ENCODE data around the gene PLCB4.

Gene PLCB4

GRCh38 chr20:9334866-9335265, 266.0 kb downstream of the PLCB4 start:
- in situ Hi-C loops (cut with MboI; ENCODE audit: low pct_unique_long_range_greater_than_20kb, low sequenced_read_pairs, unreplicated experiment) = no loop called here
- no peak for DNase-seq (ENCODE audit: low spot score)
- TF ChIP-seq, protein P1, sequence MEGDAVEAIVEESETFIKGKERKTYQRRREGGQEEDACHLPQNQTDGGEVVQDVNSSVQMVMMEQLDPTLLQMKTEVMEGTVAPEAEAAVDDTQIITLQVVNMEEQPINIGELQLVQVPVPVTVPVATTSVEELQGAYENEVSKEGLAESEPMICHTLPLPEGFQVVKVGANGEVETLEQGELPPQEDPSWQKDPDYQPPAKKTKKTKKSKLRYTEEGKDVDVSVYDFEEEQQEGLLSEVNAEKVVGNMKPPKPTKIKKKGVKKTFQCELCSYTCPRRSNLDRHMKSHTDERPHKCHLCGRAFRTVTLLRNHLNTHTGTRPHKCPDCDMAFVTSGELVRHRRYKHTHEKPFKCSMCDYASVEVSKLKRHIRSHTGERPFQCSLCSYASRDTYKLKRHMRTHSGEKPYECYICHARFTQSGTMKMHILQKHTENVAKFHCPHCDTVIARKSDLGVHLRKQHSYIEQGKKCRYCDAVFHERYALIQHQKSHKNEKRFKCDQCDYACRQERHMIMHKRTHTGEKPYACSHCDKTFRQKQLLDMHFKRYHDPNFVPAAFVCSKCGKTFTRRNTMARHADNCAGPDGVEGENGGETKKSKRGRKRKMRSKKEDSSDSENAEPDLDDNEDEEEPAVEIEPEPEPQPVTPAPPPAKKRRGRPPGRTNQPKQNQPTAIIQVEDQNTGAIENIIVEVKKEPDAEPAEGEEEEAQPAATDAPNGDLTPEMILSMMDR (IDR thresholded peaks at IDR 0.05; ENCODE audit: extremely low read depth, insufficient read depth, missing control alignments) = no peak

- in situ Hi-C loops (cut with MboI; ENCODE audit: low pct_unique_long_range_greater_than_20kb, low sequenced_read_pairs, unreplicated experiment) = no loop called here
- no peak for DNase-seq (ENCODE audit: low spot score)
- TF ChIP-seq, protein P1 (IDR thresholded peaks at IDR 0.05; ENCODE audit: extremely low read depth, insufficient read depth, missing control alignments) = no peak
Measured at GRCh38 chr20:9338101-9338500, 269.2 kb downstream of the PLCB4 start.

DNA sequence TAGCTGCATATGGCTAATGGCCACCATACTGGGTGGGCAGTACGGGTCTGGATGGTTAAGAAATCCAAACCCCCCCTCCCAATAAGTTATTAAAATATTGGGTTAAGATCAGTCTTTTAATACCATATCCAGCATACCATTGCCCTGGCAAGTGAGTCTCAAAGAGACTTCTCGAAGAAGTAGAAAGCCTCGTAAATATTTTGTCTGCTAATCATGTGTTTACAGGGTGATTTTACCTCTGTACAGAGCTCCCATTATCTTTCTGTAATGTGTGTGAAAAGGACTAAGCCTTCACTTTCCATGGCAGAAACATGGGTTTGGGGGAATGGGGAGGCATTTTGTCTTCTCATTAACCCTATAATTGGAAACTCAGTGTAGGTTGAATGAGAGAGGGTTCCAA, 270.8 kb downstream of the PLCB4 start:
- in situ Hi-C loops (cut with MboI; ENCODE audit: low pct_unique_long_range_greater_than_20kb, low sequenced_read_pairs, unreplicated experiment) = no loop called here
- DNase-seq (ENCODE audit: low spot score) = no peak
- TF ChIP-seq, protein P1 (IDR thresholded peaks at IDR 0.05; ENCODE audit: extremely low read depth, insufficient read depth, missing control alignments) = no peak

DNA sequence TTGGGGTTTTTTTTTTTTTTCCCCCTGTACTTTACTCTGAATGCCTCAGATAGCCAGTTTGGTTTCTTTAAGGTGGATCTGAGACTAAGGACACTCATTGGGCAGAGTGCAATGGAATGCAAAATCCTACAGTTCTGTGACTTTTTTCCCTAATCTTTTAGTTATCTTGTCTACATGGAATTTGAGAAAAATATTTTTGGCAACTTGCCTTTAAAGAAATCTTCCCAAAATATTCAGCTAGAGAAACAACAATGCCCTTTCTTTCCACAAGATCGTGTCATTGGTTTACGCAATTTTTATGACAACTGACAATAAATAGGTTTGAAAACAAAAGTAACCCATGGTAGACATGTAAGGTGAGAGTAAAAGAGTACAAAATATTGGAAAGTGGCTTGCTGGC, 273.8 kb downstream of the PLCB4 start:
- in situ Hi-C loops (cut with MboI; ENCODE audit: low pct_unique_long_range_greater_than_20kb, low sequenced_read_pairs, unreplicated experiment) = no loop called here
- TF ChIP-seq, protein P1 (IDR thresholded peaks at IDR 0.05; ENCODE audit: extremely low read depth, insufficient read depth, missing control alignments) = no peak
- no peak for DNase-seq (ENCODE audit: low spot score)

- in situ Hi-C loops (cut with MboI; ENCODE audit: low pct_unique_long_range_greater_than_20kb, low sequenced_read_pairs, unreplicated experiment) = no loop called here
- no peak for DNase-seq (ENCODE audit: low spot score)
- TF ChIP-seq, protein P1 (IDR thresholded peaks at IDR 0.05; ENCODE audit: extremely low read depth, insufficient read depth, missing control alignments) = no peak
Measured at GRCh38 chr20:9344083-9344920, 275.4 kb downstream of the PLCB4 start.

DNA sequence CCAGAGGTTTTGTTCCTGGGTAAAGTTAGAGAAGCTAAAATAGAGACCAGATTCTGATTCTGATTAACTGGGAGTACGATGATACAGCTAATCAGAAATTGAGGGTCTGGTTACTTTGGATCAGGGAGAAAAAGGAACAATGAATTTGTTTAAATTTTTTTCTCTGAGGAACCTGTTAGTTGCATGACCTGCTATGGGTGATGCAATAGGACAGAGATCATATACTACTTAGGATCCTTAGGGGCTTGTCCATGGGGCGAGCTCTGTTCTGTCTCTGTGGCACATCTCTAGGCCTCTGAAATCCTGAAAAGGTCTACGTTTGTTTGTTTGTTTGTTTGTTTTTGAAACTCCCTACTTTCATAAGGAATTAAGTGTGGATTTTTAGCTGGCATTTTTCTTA, 279.4 kb downstream of the PLCB4 start:
- DNase-seq (ENCODE audit: low spot score) = no peak
- TF ChIP-seq, protein P1 (IDR thresholded peaks at IDR 0.05; ENCODE audit: extremely low read depth, insufficient read depth, missing control alignments) = no peak
- in situ Hi-C loops (cut with MboI; ENCODE audit: low pct_unique_long_range_greater_than_20kb, low sequenced_read_pairs, unreplicated experiment) = no loop called here

All from GM13977 (cell line).